ENCODE measurements around the gene TNRC6C.

DNA sequence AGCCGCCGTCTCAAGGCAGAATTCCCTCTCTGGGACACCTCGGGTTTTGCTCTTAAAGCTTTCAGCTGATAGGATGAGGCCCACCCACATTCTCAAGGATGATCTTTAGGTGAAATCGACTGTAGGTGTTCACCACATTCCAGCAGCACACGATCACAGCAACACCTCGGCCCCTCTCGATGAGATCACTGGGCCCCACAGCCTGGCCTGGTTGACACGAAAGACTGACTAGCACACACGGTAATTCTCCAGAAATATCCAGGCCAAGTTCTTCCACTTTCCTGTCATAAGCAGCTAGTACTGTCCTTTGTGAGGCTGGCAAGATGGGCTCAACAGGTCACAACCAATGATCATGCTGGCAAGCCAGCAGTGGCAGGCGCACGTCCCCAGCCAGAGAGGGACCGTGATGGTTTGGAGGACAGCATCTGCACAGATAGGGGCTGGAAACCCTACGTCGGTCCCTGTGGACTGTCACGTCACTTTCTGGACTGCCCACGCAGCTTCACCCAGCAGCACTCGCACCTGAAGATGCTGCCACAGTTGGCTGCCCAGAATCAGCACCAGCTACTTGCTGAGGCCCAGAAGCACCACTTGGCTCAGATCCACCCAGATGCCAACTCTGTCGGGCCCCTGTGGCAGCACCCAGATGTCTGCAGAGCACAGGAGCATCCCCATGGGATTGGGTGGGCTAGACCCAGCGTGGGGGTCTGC, 152.7 kb downstream of the TNRC6C start:
- TF ChIP-seq CTCF (conservative IDR thresholded peaks at IDR 0.05; ENCODE audit: low read depth in 2 of 2) (no peak), EZH2 (IDR thresholded peaks at IDR 0.05; ENCODE audit: low read depth, unreplicated experiment) (no peak), POLR2AphosphoS5 (IDR thresholded peaks at IDR 0.05; ENCODE audit: low read depth) (no peak), ZNF114 (CRISPR knock-in tag; IDR thresholded peaks at IDR 0.05) (no peak)
- TF ChIP-seq, protein P1, sequence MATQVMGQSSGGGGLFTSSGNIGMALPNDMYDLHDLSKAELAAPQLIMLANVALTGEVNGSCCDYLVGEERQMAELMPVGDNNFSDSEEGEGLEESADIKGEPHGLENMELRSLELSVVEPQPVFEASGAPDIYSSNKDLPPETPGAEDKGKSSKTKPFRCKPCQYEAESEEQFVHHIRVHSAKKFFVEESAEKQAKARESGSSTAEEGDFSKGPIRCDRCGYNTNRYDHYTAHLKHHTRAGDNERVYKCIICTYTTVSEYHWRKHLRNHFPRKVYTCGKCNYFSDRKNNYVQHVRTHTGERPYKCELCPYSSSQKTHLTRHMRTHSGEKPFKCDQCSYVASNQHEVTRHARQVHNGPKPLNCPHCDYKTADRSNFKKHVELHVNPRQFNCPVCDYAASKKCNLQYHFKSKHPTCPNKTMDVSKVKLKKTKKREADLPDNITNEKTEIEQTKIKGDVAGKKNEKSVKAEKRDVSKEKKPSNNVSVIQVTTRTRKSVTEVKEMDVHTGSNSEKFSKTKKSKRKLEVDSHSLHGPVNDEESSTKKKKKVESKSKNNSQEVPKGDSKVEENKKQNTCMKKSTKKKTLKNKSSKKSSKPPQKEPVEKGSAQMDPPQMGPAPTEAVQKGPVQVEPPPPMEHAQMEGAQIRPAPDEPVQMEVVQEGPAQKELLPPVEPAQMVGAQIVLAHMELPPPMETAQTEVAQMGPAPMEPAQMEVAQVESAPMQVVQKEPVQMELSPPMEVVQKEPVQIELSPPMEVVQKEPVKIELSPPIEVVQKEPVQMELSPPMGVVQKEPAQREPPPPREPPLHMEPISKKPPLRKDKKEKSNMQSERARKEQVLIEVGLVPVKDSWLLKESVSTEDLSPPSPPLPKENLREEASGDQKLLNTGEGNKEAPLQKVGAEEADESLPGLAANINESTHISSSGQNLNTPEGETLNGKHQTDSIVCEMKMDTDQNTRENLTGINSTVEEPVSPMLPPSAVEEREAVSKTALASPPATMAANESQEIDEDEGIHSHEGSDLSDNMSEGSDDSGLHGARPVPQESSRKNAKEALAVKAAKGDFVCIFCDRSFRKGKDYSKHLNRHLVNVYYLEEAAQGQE (IDR thresholded peaks at IDR 0.05; ENCODE audit: unreplicated experiment), result no peak

Measured in GM23338 (cell line).